ENCODE data around the gene SETDB1. TPM values are rescaled to one million over a fixed set of nuclear protein-coding genes. Genes with fewer than 3 reads are reported as not detected.

The SETDB1 gene
- total and polyA plus RNA-seq, 2 of the 13 experiments (the other 11 are each of a cell fraction or from before 2014, with no cell fraction given): 33.1 to 34.6 TPM

DNA sequence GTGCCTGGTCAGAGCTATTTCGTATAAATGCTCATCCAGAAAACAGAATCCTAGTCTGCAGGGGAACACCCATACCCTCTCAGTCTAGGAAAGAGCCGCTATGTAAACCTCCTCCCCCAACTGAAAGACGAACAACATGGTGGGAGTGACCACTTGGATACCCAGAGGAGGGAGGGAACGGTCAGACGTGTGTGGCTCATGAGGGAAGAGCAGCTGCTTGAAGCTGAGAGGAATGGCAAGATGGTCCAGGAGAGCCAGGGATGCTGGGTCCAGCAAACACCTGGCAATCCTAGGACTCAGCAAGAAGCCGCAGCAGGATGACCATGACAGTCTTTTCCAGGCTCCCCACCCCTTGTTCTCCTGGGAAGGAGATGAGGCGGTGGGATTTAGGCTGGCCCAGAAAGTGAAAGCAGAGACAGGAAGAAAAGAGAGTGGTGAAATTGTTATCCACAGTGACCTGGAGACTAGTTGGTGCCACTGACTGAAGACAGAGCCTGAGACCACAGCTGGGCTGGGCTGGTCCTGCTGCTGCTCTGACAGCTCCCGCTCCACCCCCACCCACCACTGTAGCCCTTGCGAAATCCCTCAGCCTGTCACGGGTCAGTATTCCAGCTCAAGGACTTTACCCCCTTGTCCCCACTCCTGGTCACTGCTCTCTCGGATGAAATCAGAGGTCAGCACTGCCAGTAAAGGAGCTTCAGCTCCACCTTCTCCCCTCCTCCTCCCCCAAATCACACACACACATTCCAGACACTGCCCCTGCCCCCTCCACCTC lies 44.8 kb downstream of the SETDB1 start (continued):
- no peak for TF ChIP-seq TCF12 (IDR thresholded peaks at IDR 0.05)
- TF ChIP-seq TCF12 (CRISPR knock-in tag; IDR thresholded peaks at IDR 0.05): 0 out of 2 replicates have a peak, but pooled peaks have one; percentile 71
- TF ChIP-seq, protein P1, sequence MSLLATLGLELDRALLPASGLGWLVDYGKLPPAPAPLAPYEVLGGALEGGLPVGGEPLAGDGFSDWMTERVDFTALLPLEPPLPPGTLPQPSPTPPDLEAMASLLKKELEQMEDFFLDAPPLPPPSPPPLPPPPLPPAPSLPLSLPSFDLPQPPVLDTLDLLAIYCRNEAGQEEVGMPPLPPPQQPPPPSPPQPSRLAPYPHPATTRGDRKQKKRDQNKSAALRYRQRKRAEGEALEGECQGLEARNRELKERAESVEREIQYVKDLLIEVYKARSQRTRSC (CRISPR knock-in tag; IDR thresholded peaks at IDR 0.05; ENCODE audit: low read depth): peak; percentile 72; the same call in 1 of the 2 replicates
- 0 out of 2 replicates have a peak, but pooled peaks have one; percentile 28 for TF ChIP-seq SP2 (CRISPR knock-in tag; IDR thresholded peaks at IDR 0.05)
- TF ChIP-seq ZNF615 (CRISPR knock-in tag; IDR thresholded peaks at IDR 0.05; ENCODE audit: borderline replicate concordance): no peak
- TF ChIP-seq, protein P2, sequence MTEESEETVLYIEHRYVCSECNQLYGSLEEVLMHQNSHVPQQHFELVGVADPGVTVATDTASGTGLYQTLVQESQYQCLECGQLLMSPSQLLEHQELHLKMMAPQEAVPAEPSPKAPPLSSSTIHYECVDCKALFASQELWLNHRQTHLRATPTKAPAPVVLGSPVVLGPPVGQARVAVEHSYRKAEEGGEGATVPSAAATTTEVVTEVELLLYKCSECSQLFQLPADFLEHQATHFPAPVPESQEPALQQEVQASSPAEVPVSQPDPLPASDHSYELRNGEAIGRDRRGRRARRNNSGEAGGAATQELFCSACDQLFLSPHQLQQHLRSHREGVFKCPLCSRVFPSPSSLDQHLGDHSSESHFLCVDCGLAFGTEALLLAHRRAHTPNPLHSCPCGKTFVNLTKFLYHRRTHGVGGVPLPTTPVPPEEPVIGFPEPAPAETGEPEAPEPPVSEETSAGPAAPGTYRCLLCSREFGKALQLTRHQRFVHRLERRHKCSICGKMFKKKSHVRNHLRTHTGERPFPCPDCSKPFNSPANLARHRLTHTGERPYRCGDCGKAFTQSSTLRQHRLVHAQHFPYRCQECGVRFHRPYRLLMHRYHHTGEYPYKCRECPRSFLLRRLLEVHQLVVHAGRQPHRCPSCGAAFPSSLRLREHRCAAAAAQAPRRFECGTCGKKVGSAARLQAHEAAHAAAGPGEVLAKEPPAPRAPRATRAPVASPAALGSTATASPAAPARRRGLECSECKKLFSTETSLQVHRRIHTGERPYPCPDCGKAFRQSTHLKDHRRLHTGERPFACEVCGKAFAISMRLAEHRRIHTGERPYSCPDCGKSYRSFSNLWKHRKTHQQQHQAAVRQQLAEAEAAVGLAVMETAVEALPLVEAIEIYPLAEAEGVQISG (CRISPR knock-in tag; IDR thresholded peaks at IDR 0.05): peak; percentile 81
- TF ChIP-seq HOXA5 (CRISPR knock-in tag; IDR thresholded peaks at IDR 0.05): peak; percentile 71; the same call in 1 of the 2 replicates
- TF ChIP-seq FIP1L1 (IDR thresholded peaks at IDR 0.05; ENCODE audit: borderline replicate concordance, insufficient read depth, low read depth, low read length): no peak
- TF ChIP-seq, protein P3, sequence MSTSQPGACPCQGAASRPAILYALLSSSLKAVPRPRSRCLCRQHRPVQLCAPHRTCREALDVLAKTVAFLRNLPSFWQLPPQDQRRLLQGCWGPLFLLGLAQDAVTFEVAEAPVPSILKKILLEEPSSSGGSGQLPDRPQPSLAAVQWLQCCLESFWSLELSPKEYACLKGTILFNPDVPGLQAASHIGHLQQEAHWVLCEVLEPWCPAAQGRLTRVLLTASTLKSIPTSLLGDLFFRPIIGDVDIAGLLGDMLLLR (CRISPR knock-in tag; IDR thresholded peaks at IDR 0.05): peak; percentile 71; the same call in 1 of the 2 replicates
- no peak for TF ChIP-seq ONECUT2 (CRISPR knock-in tag; IDR thresholded peaks at IDR 0.05)
- TF ChIP-seq ZBTB42 (CRISPR knock-in tag; IDR thresholded peaks at IDR 0.05): no peak
- TF ChIP-seq RFXANK (CRISPR knock-in tag; IDR thresholded peaks at IDR 0.05): no peak
- peak; percentile 81; the same call in 1 of the 2 replicates for TF ChIP-seq TARDBP (CRISPR knock-in tag; IDR thresholded peaks at IDR 0.05)
- TF ChIP-seq MEIS2 (CRISPR knock-in tag; IDR thresholded peaks at IDR 0.05): peak; percentile 96
- peak; percentile 69; the same call in 1 of the 2 replicates for TF ChIP-seq SAFB2 (CRISPR knock-in tag; IDR thresholded peaks at IDR 0.05; ENCODE audit: borderline replicate concordance, low read depth)
- TF ChIP-seq, protein P4, sequence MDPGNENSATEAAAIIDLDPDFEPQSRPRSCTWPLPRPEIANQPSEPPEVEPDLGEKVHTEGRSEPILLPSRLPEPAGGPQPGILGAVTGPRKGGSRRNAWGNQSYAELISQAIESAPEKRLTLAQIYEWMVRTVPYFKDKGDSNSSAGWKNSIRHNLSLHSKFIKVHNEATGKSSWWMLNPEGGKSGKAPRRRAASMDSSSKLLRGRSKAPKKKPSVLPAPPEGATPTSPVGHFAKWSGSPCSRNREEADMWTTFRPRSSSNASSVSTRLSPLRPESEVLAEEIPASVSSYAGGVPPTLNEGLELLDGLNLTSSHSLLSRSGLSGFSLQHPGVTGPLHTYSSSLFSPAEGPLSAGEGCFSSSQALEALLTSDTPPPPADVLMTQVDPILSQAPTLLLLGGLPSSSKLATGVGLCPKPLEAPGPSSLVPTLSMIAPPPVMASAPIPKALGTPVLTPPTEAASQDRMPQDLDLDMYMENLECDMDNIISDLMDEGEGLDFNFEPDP (CRISPR knock-in tag; conservative IDR thresholded peaks at IDR 0.05): no peak
- TF ChIP-seq, protein P5, sequence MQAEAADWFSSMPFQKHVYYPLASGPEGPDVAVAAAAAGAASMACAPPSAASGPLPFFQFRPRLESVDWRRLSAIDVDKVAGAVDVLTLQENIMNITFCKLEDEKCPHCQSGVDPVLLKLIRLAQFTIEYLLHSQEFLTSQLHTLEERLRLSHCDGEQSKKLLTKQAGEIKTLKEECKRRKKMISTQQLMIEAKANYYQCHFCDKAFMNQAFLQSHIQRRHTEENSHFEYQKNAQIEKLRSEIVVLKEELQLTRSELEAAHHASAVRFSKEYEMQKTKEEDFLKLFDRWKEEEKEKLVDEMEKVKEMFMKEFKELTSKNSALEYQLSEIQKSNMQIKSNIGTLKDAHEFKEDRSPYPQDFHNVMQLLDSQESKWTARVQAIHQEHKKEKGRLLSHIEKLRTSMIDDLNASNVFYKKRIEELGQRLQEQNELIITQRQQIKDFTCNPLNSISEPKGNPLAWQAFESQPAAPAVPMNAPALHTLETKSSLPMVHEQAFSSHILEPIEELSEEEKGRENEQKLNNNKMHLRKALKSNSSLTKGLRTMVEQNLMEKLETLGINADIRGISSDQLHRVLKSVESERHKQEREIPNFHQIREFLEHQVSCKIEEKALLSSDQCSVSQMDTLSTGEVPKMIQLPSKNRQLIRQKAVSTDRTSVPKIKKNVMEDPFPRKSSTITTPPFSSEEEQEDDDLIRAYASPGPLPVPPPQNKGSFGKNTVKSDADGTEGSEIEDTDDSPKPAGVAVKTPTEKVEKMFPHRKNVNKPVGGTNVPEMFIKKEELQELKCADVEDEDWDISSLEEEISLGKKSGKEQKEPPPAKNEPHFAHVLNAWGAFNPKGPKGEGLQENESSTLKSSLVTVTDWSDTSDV (CRISPR knock-in tag; IDR thresholded peaks at IDR 0.05): no peak
- TF ChIP-seq NR2F2 (IDR thresholded peaks at IDR 0.05; ENCODE audit: borderline replicate concordance, low read depth): peak; percentile 88
- TF ChIP-seq KLF9 (CRISPR knock-in tag; IDR thresholded peaks at IDR 0.05; ENCODE audit: low read depth): no peak
- peak; percentile 93 for TF ChIP-seq PHF21A (CRISPR knock-in tag; IDR thresholded peaks at IDR 0.05)
- no peak for TF ChIP-seq DR1 (CRISPR knock-in tag; IDR thresholded peaks at IDR 0.05)
- peak; percentile 66; the same call in 1 of the 2 replicates for TF ChIP-seq GATA4 (IDR thresholded peaks at IDR 0.05; ENCODE audit: borderline replicate concordance, low read depth)
